ENCODE results near the gene TMEM30B.

GRCh38 chr14:61315313-61315712, 34.2 kb upstream of the TMEM30B start:
- TF ChIP-seq, protein P1, sequence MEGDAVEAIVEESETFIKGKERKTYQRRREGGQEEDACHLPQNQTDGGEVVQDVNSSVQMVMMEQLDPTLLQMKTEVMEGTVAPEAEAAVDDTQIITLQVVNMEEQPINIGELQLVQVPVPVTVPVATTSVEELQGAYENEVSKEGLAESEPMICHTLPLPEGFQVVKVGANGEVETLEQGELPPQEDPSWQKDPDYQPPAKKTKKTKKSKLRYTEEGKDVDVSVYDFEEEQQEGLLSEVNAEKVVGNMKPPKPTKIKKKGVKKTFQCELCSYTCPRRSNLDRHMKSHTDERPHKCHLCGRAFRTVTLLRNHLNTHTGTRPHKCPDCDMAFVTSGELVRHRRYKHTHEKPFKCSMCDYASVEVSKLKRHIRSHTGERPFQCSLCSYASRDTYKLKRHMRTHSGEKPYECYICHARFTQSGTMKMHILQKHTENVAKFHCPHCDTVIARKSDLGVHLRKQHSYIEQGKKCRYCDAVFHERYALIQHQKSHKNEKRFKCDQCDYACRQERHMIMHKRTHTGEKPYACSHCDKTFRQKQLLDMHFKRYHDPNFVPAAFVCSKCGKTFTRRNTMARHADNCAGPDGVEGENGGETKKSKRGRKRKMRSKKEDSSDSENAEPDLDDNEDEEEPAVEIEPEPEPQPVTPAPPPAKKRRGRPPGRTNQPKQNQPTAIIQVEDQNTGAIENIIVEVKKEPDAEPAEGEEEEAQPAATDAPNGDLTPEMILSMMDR (conservative IDR thresholded peaks at IDR 0.05 in 1 of 2, IDR thresholded peaks at IDR 0.05 in 1 of 2; ENCODE audit: extremely low read depth in 1 of 2, insufficient read depth in 1 of 2, low read depth in 1 of 2, low read length in 2 of 2): no peak
- TF ChIP-seq EZH2 (IDR thresholded peaks at IDR 0.05; ENCODE audit: borderline replicate concordance, low read length): no peak

Measured in mammary epithelial cell (primary cell).